Panc1 (cell line): ENCODE results near the gene DOK6.

Source experiments
- POLR2AphosphoS5 ChIP-seq: IDR thresholded peaks from 2 replicates; pipeline ENCODE4 v1.6.1; 2012; ENCODE audit warnings: mild to moderate bottlenecking, low read depth, low read length, moderate library complexity
- SIN3A ChIP-seq: IDR thresholded peaks from 2 replicates; pipeline ENCODE4 v1.6.1; 2012; ENCODE audit warnings: low read depth, mild to moderate bottlenecking, low read length, moderate library complexity, borderline replicate concordance; ENCODE audit not compliant: insufficient read depth
- TF ChIP-seq, protein P1 (sequence below): fragments of 450-650 bp; IDR thresholded peaks from 2 replicates; pipeline ENCODE4 v1.5.1; 2017; ENCODE audit warnings: mild to moderate bottlenecking
- TF ChIP-seq, protein P2 (sequence below), 2 experiments: IDR thresholded peaks; 2 replicates each; pipeline ENCODE4 v1.6.1; 2011 to 2012; ENCODE audit warnings: low read depth in 2 of 2, control low read depth in 1 of 2, low read length in 1 of 2, mild to moderate bottlenecking in 1 of 2, moderate library complexity in 1 of 2; ENCODE audit not compliant: insufficient read depth in 1 of 2

- TF ChIP-seq, protein P1, sequence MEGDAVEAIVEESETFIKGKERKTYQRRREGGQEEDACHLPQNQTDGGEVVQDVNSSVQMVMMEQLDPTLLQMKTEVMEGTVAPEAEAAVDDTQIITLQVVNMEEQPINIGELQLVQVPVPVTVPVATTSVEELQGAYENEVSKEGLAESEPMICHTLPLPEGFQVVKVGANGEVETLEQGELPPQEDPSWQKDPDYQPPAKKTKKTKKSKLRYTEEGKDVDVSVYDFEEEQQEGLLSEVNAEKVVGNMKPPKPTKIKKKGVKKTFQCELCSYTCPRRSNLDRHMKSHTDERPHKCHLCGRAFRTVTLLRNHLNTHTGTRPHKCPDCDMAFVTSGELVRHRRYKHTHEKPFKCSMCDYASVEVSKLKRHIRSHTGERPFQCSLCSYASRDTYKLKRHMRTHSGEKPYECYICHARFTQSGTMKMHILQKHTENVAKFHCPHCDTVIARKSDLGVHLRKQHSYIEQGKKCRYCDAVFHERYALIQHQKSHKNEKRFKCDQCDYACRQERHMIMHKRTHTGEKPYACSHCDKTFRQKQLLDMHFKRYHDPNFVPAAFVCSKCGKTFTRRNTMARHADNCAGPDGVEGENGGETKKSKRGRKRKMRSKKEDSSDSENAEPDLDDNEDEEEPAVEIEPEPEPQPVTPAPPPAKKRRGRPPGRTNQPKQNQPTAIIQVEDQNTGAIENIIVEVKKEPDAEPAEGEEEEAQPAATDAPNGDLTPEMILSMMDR = no peak
- no peak for TF ChIP-seq SIN3A
- TF ChIP-seq POLR2AphosphoS5 = no peak
- TF ChIP-seq, protein P2, sequence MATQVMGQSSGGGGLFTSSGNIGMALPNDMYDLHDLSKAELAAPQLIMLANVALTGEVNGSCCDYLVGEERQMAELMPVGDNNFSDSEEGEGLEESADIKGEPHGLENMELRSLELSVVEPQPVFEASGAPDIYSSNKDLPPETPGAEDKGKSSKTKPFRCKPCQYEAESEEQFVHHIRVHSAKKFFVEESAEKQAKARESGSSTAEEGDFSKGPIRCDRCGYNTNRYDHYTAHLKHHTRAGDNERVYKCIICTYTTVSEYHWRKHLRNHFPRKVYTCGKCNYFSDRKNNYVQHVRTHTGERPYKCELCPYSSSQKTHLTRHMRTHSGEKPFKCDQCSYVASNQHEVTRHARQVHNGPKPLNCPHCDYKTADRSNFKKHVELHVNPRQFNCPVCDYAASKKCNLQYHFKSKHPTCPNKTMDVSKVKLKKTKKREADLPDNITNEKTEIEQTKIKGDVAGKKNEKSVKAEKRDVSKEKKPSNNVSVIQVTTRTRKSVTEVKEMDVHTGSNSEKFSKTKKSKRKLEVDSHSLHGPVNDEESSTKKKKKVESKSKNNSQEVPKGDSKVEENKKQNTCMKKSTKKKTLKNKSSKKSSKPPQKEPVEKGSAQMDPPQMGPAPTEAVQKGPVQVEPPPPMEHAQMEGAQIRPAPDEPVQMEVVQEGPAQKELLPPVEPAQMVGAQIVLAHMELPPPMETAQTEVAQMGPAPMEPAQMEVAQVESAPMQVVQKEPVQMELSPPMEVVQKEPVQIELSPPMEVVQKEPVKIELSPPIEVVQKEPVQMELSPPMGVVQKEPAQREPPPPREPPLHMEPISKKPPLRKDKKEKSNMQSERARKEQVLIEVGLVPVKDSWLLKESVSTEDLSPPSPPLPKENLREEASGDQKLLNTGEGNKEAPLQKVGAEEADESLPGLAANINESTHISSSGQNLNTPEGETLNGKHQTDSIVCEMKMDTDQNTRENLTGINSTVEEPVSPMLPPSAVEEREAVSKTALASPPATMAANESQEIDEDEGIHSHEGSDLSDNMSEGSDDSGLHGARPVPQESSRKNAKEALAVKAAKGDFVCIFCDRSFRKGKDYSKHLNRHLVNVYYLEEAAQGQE (IDR thresholded peaks at IDR 0.05; ENCODE audit: insufficient read depth in 1 of 2, low read depth in 2 of 2, low read length in 1 of 2) = no peak
These were observed 333.8 kb downstream of the DOK6 start for GRCh38 chr18:69734536-69734935.
